Measurements from ENCODE around the gene DAGLA.

- TF ChIP-seq SUZ12 (IDR thresholded peaks at IDR 0.05; ENCODE audit: extremely low read depth, insufficient read depth, insufficient read length): no peak
- TF ChIP-seq YY1 (IDR thresholded peaks at IDR 0.05; ENCODE audit: insufficient read depth, insufficient read length): no peak
- TF ChIP-seq ZNF274 (IDR thresholded peaks at IDR 0.05; ENCODE audit: low read depth, low read length): no peak
Measured at GRCh38 chr11:61659413-61660196, 20.6 kb upstream of the DAGLA start.

All from NT2/D1 (cell line).